Measurements from ENCODE around the gene ONECUT2.

ONECUT2 gene

DNA sequence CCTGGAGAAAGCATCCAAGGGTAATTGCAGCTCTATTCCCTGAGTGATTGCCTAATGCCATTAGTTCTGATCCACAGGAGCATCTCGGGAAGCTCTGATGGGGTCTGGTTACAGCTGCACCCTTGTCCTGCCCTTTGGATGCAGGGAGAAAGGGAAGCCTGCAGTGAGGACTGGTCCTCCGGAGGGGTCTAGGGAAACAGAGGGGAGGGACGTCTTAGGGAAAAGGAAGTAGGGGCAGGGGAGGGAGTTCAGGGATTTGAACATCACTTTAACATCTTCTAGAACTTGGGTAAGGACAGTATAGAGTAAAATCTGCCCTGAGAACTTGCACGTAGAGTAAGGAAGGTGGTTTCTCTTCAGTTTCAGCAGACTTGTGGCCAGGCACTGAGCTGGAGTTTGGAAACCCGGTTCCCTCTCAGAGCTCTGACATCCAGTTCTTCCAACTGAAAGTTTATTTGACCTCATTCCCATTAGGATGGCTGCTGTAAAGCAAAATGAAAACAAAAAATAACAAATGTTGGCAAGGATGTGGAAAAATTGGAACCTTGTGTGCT, 20.5 kb downstream of the ONECUT2 start:
- TF ChIP-seq EZH2phosphoT487 (IDR thresholded peaks at IDR 0.05; ENCODE audit: low read length), result no peak
- no peak for TF ChIP-seq EZH2 (optimal IDR thresholded peaks at IDR 0.05; ENCODE audit: low read depth, low read length)
- TF ChIP-seq CTCF (IDR thresholded peaks at IDR 0.05; ENCODE audit: low read length), result no peak
- no peak overlapping the region for H3K4me2 ChIP-seq (ENCODE audit: low read depth, low read length)
- H3K9ac ChIP-seq (ENCODE audit: low read length), result no peak overlapping the region
- no peaks in the 10 kb centered on the region for H3K27me3 ChIP-seq (replicated peaks; ENCODE audit: insufficient read depth, low read length)
- no peak overlapping the region for H3K4me3 ChIP-seq (ENCODE audit: low read length)
- H3K9me2 ChIP-seq (replicated peaks; ENCODE audit: insufficient read depth, low read length), result no peaks in the 10 kb centered on the region
- no peaks in the 10 kb centered on the region for H3K36me3 ChIP-seq (replicated peaks; ENCODE audit: insufficient read depth, low read length)
- no peaks in the 10 kb centered on the region for H3K9me3 ChIP-seq (replicated peaks; ENCODE audit: insufficient read depth, low read length)
- H3K4me1 ChIP-seq (ENCODE audit: low read length), result no peaks in the 10 kb centered on the region; the same call in 1 of the 2 replicates
- H3F3A ChIP-seq (ENCODE audit: insufficient read depth, low read length), result no peaks in the 10 kb centered on the region
- no peaks in the 10 kb centered on the region for H3K79me2 ChIP-seq (ENCODE audit: low read length)
- no peaks in the 10 kb centered on the region for H4K20me1 ChIP-seq (ENCODE audit: insufficient read depth, low read length)
- H2AFZ ChIP-seq (ENCODE audit: low read length), result no peak overlapping the region
- no peak for DNase-seq
- H3K27ac ChIP-seq (ENCODE audit: low read length), result no peak overlapping the region

DNA sequence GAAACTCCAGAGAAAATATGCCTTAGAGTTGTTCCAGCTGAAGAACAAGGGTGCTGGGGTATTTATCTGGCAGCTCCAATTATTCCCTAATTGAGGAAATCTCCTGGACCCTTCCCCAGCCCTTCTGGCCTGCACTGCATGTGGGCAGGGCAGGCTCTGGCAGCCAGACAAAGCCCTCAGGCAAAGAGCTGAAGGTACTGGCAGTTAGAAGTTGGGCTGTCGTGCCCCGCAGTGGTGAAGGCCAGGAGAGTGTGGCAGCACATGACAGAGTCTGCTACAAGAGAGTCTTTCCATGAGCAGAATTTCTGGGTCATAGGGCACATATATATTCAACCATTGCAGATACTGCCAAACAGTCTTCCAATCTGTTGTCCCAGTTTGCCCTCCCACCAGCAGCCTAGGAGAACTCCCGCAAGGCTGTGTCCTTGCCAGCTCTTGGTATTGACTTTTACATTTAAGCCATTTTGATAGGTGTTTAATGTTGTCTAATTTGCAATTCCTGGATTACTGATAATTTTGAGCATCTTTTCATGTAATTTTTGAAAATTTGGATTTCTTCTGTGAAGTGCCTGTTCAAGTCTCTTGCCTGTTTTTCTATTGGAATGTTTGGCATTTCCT, 26.6 kb downstream of the ONECUT2 start:
- Histone ChIP-seq H3K4me1 (ENCODE audit: low read length) (peaks cover 13% of the 10 kb centered on the region), H3K79me2 (ENCODE audit: low read length) (no peaks in the 10 kb centered on the region), H3K4me3 (ENCODE audit: low read length) (no peak overlapping the region), H2AFZ (ENCODE audit: low read length) (no peak overlapping the region), H3K27ac (ENCODE audit: low read length) (no peak overlapping the region), H3F3A (ENCODE audit: insufficient read depth, low read length) (peaks cover 6% of the 10 kb centered on the region; the same call in 1 of the 2 replicates), H3K4me2 (ENCODE audit: low read depth, low read length) (no peak overlapping the region), H3K9ac (ENCODE audit: low read length) (no peak overlapping the region), H3K9me3 (replicated peaks; ENCODE audit: insufficient read depth, low read length) (no peaks in the 10 kb centered on the region), H3K27me3 (replicated peaks; ENCODE audit: insufficient read depth, low read length) (no peaks in the 10 kb centered on the region), H4K20me1 (ENCODE audit: insufficient read depth, low read length) (no peaks in the 10 kb centered on the region), H3K9me2 (replicated peaks; ENCODE audit: insufficient read depth, low read length) (no peaks in the 10 kb centered on the region), H3K36me3 (replicated peaks; ENCODE audit: insufficient read depth, low read length) (no peaks in the 10 kb centered on the region)
- TF ChIP-seq EZH2phosphoT487 (IDR thresholded peaks at IDR 0.05; ENCODE audit: low read length) (no peak), EZH2 (optimal IDR thresholded peaks at IDR 0.05; ENCODE audit: low read depth, low read length) (no peak), CTCF (IDR thresholded peaks at IDR 0.05; ENCODE audit: low read length) (no peak)
- DNase-seq, result no peak

DNA sequence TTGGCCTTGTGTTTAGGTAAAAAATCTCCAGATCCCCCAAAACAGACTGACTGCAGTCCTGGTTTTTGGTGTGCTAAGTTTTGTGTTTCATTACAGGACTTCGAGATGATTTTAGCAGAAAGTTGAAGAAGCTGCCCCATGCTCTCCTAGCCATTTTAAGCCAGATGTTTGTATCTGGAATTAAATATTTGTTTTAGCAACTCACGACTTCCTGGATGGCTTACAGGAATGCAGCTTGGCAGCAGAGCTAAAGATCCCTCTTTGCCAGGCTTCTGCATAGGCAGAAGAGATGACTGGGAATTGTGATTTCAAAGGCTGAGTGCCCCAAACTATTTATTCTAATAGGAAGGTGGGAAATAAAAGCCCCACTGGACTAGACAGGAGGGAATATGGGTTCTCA, 31.1 kb downstream of the ONECUT2 start:
- no peaks in the 10 kb centered on the region for H4K20me1 ChIP-seq (ENCODE audit: insufficient read depth, low read length)
- H3K9ac ChIP-seq (ENCODE audit: low read length), result no peak overlapping the region
- H3K27me3 ChIP-seq (replicated peaks; ENCODE audit: insufficient read depth, low read length), result no peaks in the 10 kb centered on the region
- no peaks in the 10 kb centered on the region for H3K9me3 ChIP-seq (replicated peaks; ENCODE audit: insufficient read depth, low read length)
- no peak for DNase-seq
- 0 out of 2 replicates have a peak overlapping the region, but pooled peaks have one; percentile 1 for H3K4me3 ChIP-seq (ENCODE audit: low read length)
- H3K4me2 ChIP-seq (ENCODE audit: low read depth, low read length), result peak overlapping the region; percentile 47; the same call in 1 of the 2 replicates
- H3K4me1 ChIP-seq (ENCODE audit: low read length), result peaks cover 13% of the 10 kb centered on the region
- no peaks in the 10 kb centered on the region for H3K9me2 ChIP-seq (replicated peaks; ENCODE audit: insufficient read depth, low read length)
- H3K27ac ChIP-seq (ENCODE audit: low read length), result peak overlapping the region; percentile 41; the same call in 1 of the 2 replicates
- H3K79me2 ChIP-seq (ENCODE audit: low read length), result no peaks in the 10 kb centered on the region
- TF ChIP-seq EZH2 (optimal IDR thresholded peaks at IDR 0.05; ENCODE audit: low read depth, low read length), result no peak
- TF ChIP-seq CTCF (IDR thresholded peaks at IDR 0.05; ENCODE audit: low read length), result no peak
- TF ChIP-seq EZH2phosphoT487 (IDR thresholded peaks at IDR 0.05; ENCODE audit: low read length), result no peak
- H3F3A ChIP-seq (ENCODE audit: insufficient read depth, low read length), result peaks cover 6% of the 10 kb centered on the region; the same call in 1 of the 2 replicates
- H3K36me3 ChIP-seq (replicated peaks; ENCODE audit: insufficient read depth, low read length), result no peaks in the 10 kb centered on the region
- H2AFZ ChIP-seq (ENCODE audit: low read length), result 0 out of 2 replicates have a peak overlapping the region, but pooled peaks have one; percentile 5

Measured in MM.1S (cell line).